NCI-H2029 (cell line): ENCODE measurements around the gene BTNL3.
"Not testable (repeated sequence)": the region's sequence is repeated elsewhere in the genome, so short reads cannot be mapped to it uniquely, and the experiment has no call there.

ENCODE experiments used
- DNase-seq: peaks from one replicate; lab custom pipeline; 2025; lab: John Stamatoyannopoulos, UW

BTNL3 gene

GRCh38 chr5:180988592-180988991, at the start of gene BTNL3:
TSS of gene BTNL3 (plus strand) at chr5:180988846. CDS start at chr5:180989029, 183 bp downstream.
- no peak for DNase-seq

- no peak for DNase-seq
Measured at GRCh38 chr5:180950291-180950949, 38.2 kb upstream of the BTNL3 start.

GRCh38 chr5:180959661-180960060, 29.0 kb upstream of the BTNL3 start:
- no peak for DNase-seq

GRCh38 chr5:180960209-180960608, 28.4 kb upstream of the BTNL3 start:
- DNase-seq: no peak

GRCh38 chr5:180969406-180969805, 19.2 kb upstream of the BTNL3 start:
- no peak for DNase-seq

GRCh38 chr5:180970336-180970735, 18.3 kb upstream of the BTNL3 start:
- no peak for DNase-seq

GRCh38 chr5:180970875-180971274, 17.8 kb upstream of the BTNL3 start:
- DNase-seq: no peak

GRCh38 chr5:180974612-180975315, 13.9 kb upstream of the BTNL3 start:
- no peak for DNase-seq

- no peak for DNase-seq
Measured at GRCh38 chr5:180975338-180975737, 13.3 kb upstream of the BTNL3 start.

- no peak for DNase-seq
Measured at GRCh38 chr5:180976518-180976917, 12.1 kb upstream of the BTNL3 start.

- no peak for DNase-seq
Measured at GRCh38 chr5:180977852-180978251, 10.8 kb upstream of the BTNL3 start.

- DNase-seq: no peak
Measured at GRCh38 chr5:180982008-180982741, 6.5 kb upstream of the BTNL3 start.

GRCh38 chr5:180988016-180988415, 630 bp upstream of the BTNL3 start:
- DNase-seq: no peak

GRCh38 chr5:180990086-180990881, 1.6 kb downstream of the BTNL3 start:
- DNase-seq: no peak

- DNase-seq: no peak
Measured at GRCh38 chr5:180990882-180991242, 2.2 kb downstream of the BTNL3 start.

GRCh38 chr5:181001947-181002346, 13.3 kb downstream of the BTNL3 start:
- DNase-seq: no peak

GRCh38 chr5:181005791-181006190, 17.1 kb downstream of the BTNL3 start:
- DNase-seq: no peak

- DNase-seq: no peak
Measured at GRCh38 chr5:181008136-181008535, 19.5 kb downstream of the BTNL3 start.

GRCh38 chr5:181010018-181010417, 21.4 kb downstream of the BTNL3 start:
- DNase-seq: not testable (repeated sequence)

- not testable (repeated sequence) for DNase-seq
Measured at GRCh38 chr5:181014654-181015053, 26.0 kb downstream of the BTNL3 start.

- DNase-seq: not testable (repeated sequence)
Measured at GRCh38 chr5:181017448-181017847, 28.8 kb downstream of the BTNL3 start.

- no peak for DNase-seq
Measured at GRCh38 chr5:181020688-181021087, 32.0 kb downstream of the BTNL3 start.
